Nephron progenitor cell (in vitro differentiated cells): ENCODE results near the gene UBQLNL.

ENCODE experiments used
- DNase-seq: peaks from one replicate; pipeline ENCODE4 v3.0.0; 2021
- H3K27ac Mint-ChIP-seq: 2 replicates; pipeline ENCODE4 v1.8.0; 2021; ENCODE audit warnings: mild to moderate bottlenecking, moderate library complexity, mixed read lengths
- H3K27me3 Mint-ChIP-seq: 2 replicates; pipeline ENCODE4 v1.8.0; 2021; ENCODE audit warnings: mild to moderate bottlenecking, low read depth, mixed read lengths; ENCODE audit not compliant: poor library complexity
- H3K36me3 Mint-ChIP-seq: 2 replicates; pipeline ENCODE4 v1.8.0; 2021; ENCODE audit warnings: low read depth, mixed read lengths
- H3K4me1 Mint-ChIP-seq: 2 replicates; pipeline ENCODE4 v1.8.0; 2021; ENCODE audit warnings: mixed read lengths
- H3K4me3 Mint-ChIP-seq: 2 replicates; pipeline ENCODE4 v1.8.0; 2021; ENCODE audit warnings: mild to moderate bottlenecking, moderate library complexity, mixed read lengths
- H3K9me3 Mint-ChIP-seq: 2 replicates; pipeline ENCODE4 v1.8.0; 2021; ENCODE audit warnings: mild to moderate bottlenecking, moderate library complexity, mixed read lengths
- TF ChIP-seq, protein P1 (sequence below): fragments of 200-600 bp; sonication (generic); IDR thresholded peaks from 2 replicates; pipeline ENCODE4 v1.5.0; 2021; ENCODE audit warnings: antibody characterized with exemption

The UBQLNL gene

DNA sequence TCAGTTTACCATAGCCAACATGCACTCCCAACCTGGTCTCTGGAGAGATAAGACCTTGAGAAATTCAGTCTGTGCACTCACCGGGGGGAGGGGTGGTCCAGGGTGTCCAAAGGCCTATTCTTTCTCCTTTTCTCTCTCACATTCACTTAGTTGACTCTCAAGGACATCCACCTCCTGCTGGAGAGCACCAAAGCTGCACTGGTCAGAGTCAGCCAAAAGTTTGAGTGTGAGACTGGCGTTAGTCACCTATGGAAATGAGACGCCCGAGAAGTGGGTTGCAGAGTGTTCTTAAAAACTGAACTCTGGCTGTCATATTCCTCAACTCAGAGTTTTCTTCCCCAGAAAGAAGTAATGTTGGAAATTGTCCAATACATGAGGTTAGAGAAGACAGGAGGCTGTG lies 5.0 kb upstream of the UBQLNL start:
- TF ChIP-seq, protein P1, sequence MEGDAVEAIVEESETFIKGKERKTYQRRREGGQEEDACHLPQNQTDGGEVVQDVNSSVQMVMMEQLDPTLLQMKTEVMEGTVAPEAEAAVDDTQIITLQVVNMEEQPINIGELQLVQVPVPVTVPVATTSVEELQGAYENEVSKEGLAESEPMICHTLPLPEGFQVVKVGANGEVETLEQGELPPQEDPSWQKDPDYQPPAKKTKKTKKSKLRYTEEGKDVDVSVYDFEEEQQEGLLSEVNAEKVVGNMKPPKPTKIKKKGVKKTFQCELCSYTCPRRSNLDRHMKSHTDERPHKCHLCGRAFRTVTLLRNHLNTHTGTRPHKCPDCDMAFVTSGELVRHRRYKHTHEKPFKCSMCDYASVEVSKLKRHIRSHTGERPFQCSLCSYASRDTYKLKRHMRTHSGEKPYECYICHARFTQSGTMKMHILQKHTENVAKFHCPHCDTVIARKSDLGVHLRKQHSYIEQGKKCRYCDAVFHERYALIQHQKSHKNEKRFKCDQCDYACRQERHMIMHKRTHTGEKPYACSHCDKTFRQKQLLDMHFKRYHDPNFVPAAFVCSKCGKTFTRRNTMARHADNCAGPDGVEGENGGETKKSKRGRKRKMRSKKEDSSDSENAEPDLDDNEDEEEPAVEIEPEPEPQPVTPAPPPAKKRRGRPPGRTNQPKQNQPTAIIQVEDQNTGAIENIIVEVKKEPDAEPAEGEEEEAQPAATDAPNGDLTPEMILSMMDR: no peak
- Mint-ChIP-seq H3K27me3 (peaks cover 9% of the 10 kb centered on the region), H3K27ac (no peak overlapping the region), H3K4me1 (no peaks in the 10 kb centered on the region), H3K4me3 (no peak overlapping the region), H3K9me3 (no peaks in the 10 kb centered on the region), H3K36me3 (no peaks in the 10 kb centered on the region)
- no peak for DNase-seq

DNA sequence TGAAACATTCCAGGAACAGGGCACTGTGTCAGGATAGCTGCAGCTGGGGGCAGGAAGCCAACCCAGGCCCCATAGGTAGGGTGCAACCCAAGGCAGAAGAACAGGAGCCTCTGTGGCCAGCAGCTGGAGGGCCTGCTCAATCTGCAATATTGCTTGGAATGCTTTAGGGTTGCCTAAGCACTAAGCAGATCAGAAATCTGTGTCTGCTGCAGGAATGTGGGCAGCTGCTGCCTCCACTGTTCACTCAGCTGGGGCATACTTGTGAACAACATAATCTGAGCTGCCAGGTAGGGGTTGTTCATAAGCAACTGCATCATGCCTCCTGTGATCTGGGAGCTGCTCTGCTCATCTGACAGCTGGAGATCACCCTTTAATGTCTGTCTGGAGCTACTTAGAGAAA lies 1.7 kb downstream of the UBQLNL start:
- no peaks in the 10 kb centered on the region for H3K9me3 Mint-ChIP-seq
- TF ChIP-seq, protein P1: no peak
- DNase-seq: no peak
- no peak overlapping the region for H3K4me3 Mint-ChIP-seq
- no peaks in the 10 kb centered on the region for H3K36me3 Mint-ChIP-seq
- no peak overlapping the region for H3K27ac Mint-ChIP-seq
- H3K27me3 Mint-ChIP-seq: peaks cover 16% of the 10 kb centered on the region
- H3K4me1 Mint-ChIP-seq: no peaks in the 10 kb centered on the region

DNA sequence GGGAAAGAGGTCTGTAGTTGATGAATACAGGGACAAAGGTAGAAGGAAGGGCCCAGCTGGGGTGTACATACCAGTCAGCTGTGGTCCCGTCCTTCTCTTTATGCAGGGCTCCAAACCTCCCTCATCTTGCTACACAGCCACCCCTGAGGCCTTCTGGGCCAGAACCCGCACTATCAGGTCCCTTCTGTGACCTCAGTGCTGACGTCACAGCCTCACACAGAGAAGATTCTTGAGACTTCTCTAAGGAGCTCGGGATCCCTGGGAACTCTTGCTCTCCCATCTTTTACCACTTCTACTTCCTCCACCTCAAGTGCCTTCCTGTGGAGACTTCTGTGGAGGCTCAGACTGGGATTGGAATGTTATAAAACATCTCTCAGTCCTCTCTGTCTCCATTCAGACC lies 6.7 kb downstream of the UBQLNL start, which contains the start of gene UBQLN3:
Gene UBQLN3, minus strand, starts transcription at position 155 of the 400 bp plus-strand sequence. CDS start 399 bp downstream, outside the sequence.
- Mint-ChIP-seq H3K27ac (peak within 1 kb of the TSS; percentile 73), H3K36me3 (no peaks in the 10 kb centered on the region), H3K4me3 (no peak within 1 kb of the TSS), H3K27me3 (peaks cover 2% of the 10 kb centered on the region), H3K9me3 (no peaks in the 10 kb centered on the region), H3K4me1 (no peaks in the 10 kb centered on the region)
- DNase-seq: no peak
- TF ChIP-seq, protein P1: no peak

GRCh38 chr11:5508605-5509004 lies 7.9 kb downstream of the UBQLNL start:
- Mint-ChIP-seq H3K27me3 (peaks cover 8% of the 10 kb centered on the region), H3K27ac (no peak overlapping the region), H3K36me3 (no peaks in the 10 kb centered on the region), H3K4me3 (no peak overlapping the region), H3K9me3 (no peaks in the 10 kb centered on the region), H3K4me1 (no peaks in the 10 kb centered on the region)
- no peak for DNase-seq
- TF ChIP-seq, protein P1: no peak

DNA sequence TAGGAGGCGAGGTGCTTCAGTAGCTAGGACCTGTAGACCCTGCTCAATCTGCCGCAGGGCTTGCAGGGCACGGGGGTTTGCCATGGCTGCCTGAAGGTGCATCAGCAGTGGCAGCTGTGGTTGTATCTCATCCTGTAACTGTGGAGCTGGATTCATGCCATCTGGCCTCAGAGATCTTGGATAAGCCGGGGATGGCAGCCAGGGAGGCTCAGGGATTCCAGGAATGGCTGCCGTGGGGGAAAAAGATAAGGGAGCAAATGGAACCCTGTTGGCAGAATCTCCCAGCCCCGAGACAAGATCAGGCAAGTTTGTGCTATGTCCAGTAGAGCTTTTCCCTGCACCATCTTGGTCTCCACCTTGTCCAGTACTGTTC lies 8.6 kb downstream of the UBQLNL start:
- H3K27me3 Mint-ChIP-seq: peaks cover 5% of the 10 kb centered on the region
- no peak overlapping the region for H3K4me3 Mint-ChIP-seq

More for the DNA sequence above, 8.6 kb downstream of the UBQLNL start:
- Mint-ChIP-seq H3K9me3 (no peaks in the 10 kb centered on the region), H3K27ac (no peak overlapping the region), H3K4me1 (no peaks in the 10 kb centered on the region), H3K36me3 (no peaks in the 10 kb centered on the region)
- TF ChIP-seq, protein P1: no peak
- DNase-seq: no peak
